A549 (cell line): ENCODE measurements around the gene PIGO. TPM values are rescaled to one million over a fixed set of nuclear protein-coding genes. Genes with fewer than 3 reads are reported as not detected.
A peak's percentile ranks its signal among the peaks of the same experiment; 100 is the strongest.

Experiments used
- ATAC-seq, 2 experiments: fragments of 200-7000 bp in 1 of 2; fragments of >200 bp in 1 of 2; cut with Nextera tagmentation in 1 of 2; cut with Tn5 transposase in 1 of 2; 3 replicates each; pipeline versions ENCODE4 v1.8.0 to v1.9.1; 2018 to 2020; ENCODE audit warnings: mild to moderate bottlenecking in 1 of 2, moderate library complexity in 1 of 2
- CTCF ChIA-PET: fragments of 300-600 bp; sonication (Branson Sonifier 250); formaldehyde crosslinking; extraction: SDS; loops from one replicate; lab custom pipeline; 2021; ENCODE audit warnings: antibody characterized with exemption, inconsistent platforms; lab: Yijun Ruan, JAX
- POLR2A ChIA-PET: fragments of 350-600 bp; formaldehyde crosslinking; extraction: SDS; loops from one replicate; lab custom pipeline; 2021; ENCODE audit warnings: antibody characterized with exemption, inconsistent platforms; lab: Yijun Ruan, JAX
- DNase-seq, 2 experiments: peaks; one replicate each; pipeline versions ENCODE4 v3.0.0 to v3.0.0-alpha.2; 2011 to 2016; ENCODE audit warnings: low read depth in 1 of 2, low spot score in 1 of 2
- FAIRE-seq: peaks from 2 replicates; lab custom pipeline; 2011; peaks lifted over from hg19 to GRCh38; lab: Jason Lieb, UNC
- H3K27ac ChIP-seq, 2 experiments: fragments of >200 bp; sonication (Bioruptor Twin); formaldehyde crosslinking; 3 replicates each; pipeline ENCODE4 v1.5.1; 2016 to 2017
- H3K4me1 ChIP-seq: fragments of >200 bp; sonication (Bioruptor Twin); formaldehyde crosslinking; 3 replicates; pipeline ENCODE4 v1.6.1; 2016
- H3K4me2 ChIP-seq: fragments of >200 bp; sonication (Bioruptor Twin); formaldehyde crosslinking; 3 replicates; pipeline ENCODE4 v1.6.1; 2016
- H3K4me3 ChIP-seq: fragments of >200 bp; sonication (Bioruptor Twin); formaldehyde crosslinking; 3 replicates; pipeline ENCODE4 v1.5.1; 2016
- H3K9me3 ChIP-seq: fragments of >200 bp; sonication (Bioruptor Twin); formaldehyde crosslinking; 3 replicates; pipeline ENCODE4 v1.6.1; 2016
- CEBPB ChIP-seq, 2 experiments: fragments of >200 bp in 1 of 2; sonication (Bioruptor Twin) in 1 of 2; formaldehyde crosslinking in 1 of 2; IDR thresholded peaks; 2 replicates each; pipeline ENCODE4 v1.6.1; 2012 to 2016
- CHD2 ChIP-seq: fragments of 150-350 bp; IDR thresholded peaks from 2 replicates; pipeline ENCODE4 v1.6.1; 2014; ENCODE audit warnings: low read length; ENCODE audit not compliant: partially characterized antibody
- E2F6 ChIP-seq: IDR thresholded peaks from 2 replicates; pipeline ENCODE4 v1.6.1; 2012; ENCODE audit warnings: low read depth, borderline replicate concordance
- FOSB ChIP-seq: fragments of 250-450 bp; sonication (Bioruptor Pico); IDR thresholded peaks from 2 replicates; pipeline ENCODE4 v1.5.0; 2020; ENCODE audit warnings: mild to moderate bottlenecking, moderate library complexity
- HES2 ChIP-seq: fragments of >200 bp; sonication (Bioruptor Twin); formaldehyde crosslinking; IDR thresholded peaks from 2 replicates; pipeline ENCODE4 v1.6.1; 2016
- HMGXB4 ChIP-seq: fragments of 250-450 bp; sonication (Bioruptor Pico); IDR thresholded peaks from 2 replicates; pipeline ENCODE4 v1.5.0; 2021; ENCODE audit warnings: mild to moderate bottlenecking, moderate library complexity, borderline replicate concordance
- HOXA7 ChIP-seq: fragments of 250-450 bp; sonication (Bioruptor Pico); IDR thresholded peaks from 2 replicates; pipeline ENCODE4 v1.5.0; 2020; ENCODE audit warnings: mild to moderate bottlenecking, moderate library complexity
- JUN ChIP-seq, 2 experiments: fragments of >200 bp; sonication (Bioruptor Twin); formaldehyde crosslinking; IDR thresholded peaks; 2 replicates in 1 of 2; 3 replicates in 1 of 2; pipeline ENCODE4 v1.6.1; 2016 to 2017
- KDM1A ChIP-seq: fragments of 200-600 bp; sonication (generic); IDR thresholded peaks from 2 replicates; pipeline ENCODE4 v1.6.1; 2016; ENCODE audit warnings: low read depth, mild to moderate bottlenecking
- RAD21 ChIP-seq, 2 experiments: fragments of >200 bp in 1 of 2; sonication (Bioruptor Twin) in 1 of 2; formaldehyde crosslinking in 1 of 2; IDR thresholded peaks in 1 of 2; conservative IDR thresholded peaks in 1 of 2; 2 replicates in 1 of 2; 3 replicates in 1 of 2; pipeline ENCODE4 v1.6.1; 2012 to 2018; ENCODE audit warnings: inconsistent platforms in 1 of 2
- RARB ChIP-seq: fragments of 250-450 bp; sonication (Bioruptor Pico); IDR thresholded peaks from 2 replicates; pipeline ENCODE4 v1.8.0; 2021; ENCODE audit warnings: mild to moderate bottlenecking, moderate library complexity
- REST ChIP-seq: fragments of 200-600 bp; sonication (generic); IDR thresholded peaks from 2 replicates; pipeline ENCODE4 v1.6.1; 2016; ENCODE audit warnings: antibody characterized with exemption, mild to moderate bottlenecking, moderate library complexity
- RNF2 ChIP-seq: fragments of 200-600 bp; sonication (generic); IDR thresholded peaks from 2 replicates; pipeline ENCODE4 v1.6.1; 2016; ENCODE audit warnings: low read depth, mild to moderate bottlenecking, antibody characterized with exemption, moderate library complexity, borderline replicate concordance
- TFCP2L1 ChIP-seq: fragments of 250-450 bp; sonication (Bioruptor Pico); IDR thresholded peaks from 2 replicates; pipeline ENCODE4 v1.5.0; 2021; ENCODE audit warnings: mild to moderate bottlenecking
- ZNF302 ChIP-seq: fragments of 250-450 bp; sonication (Bioruptor Pico); IDR thresholded peaks from 2 replicates; pipeline ENCODE4 v1.9.0; 2021; ENCODE audit warnings: inconsistent platforms, mild to moderate bottlenecking, moderate library complexity
- WGBS: methylation state at CpG from one replicate; pipeline ENCODE4 v1.1.6; 2017; ENCODE audit errors: missing lambda C conversion rate; 5-methylcytosine and 5-hydroxymethylcytosine counted together
- polyA plus RNA-seq, 4 experiments: library from polyadenylated mRNA; depleted of rRNA in 3 of 4; stranded (reverse); fragments of >200 nt; fragmentation: RNase III in 1 of 4; extraction: RNeasy Plus Mini Kit Qiagen cat#74134 plus additional on column Dnase treatment in 1 of 4; gene quantifications; 2 replicates in 3 of 4; 3 replicates in 1 of 4; pipeline ENCODE4 v1.2.3, GENCODE V29; 2011 to 2017
- TF ChIP-seq, protein P1 (sequence below): fragments of >200 bp; sonication (Bioruptor Twin); formaldehyde crosslinking; IDR thresholded peaks from 3 replicates; pipeline ENCODE4 v1.5.1; 2016
- TF ChIP-seq, protein P2 (sequence below): IDR thresholded peaks from 2 replicates; pipeline ENCODE4 v1.6.1; 2012

The PIGO gene
- polyA plus RNA-seq, 2 of the 4 experiments (the other 2 are of a cell fraction): 47.0 to 50.4 TPM

DNA sequence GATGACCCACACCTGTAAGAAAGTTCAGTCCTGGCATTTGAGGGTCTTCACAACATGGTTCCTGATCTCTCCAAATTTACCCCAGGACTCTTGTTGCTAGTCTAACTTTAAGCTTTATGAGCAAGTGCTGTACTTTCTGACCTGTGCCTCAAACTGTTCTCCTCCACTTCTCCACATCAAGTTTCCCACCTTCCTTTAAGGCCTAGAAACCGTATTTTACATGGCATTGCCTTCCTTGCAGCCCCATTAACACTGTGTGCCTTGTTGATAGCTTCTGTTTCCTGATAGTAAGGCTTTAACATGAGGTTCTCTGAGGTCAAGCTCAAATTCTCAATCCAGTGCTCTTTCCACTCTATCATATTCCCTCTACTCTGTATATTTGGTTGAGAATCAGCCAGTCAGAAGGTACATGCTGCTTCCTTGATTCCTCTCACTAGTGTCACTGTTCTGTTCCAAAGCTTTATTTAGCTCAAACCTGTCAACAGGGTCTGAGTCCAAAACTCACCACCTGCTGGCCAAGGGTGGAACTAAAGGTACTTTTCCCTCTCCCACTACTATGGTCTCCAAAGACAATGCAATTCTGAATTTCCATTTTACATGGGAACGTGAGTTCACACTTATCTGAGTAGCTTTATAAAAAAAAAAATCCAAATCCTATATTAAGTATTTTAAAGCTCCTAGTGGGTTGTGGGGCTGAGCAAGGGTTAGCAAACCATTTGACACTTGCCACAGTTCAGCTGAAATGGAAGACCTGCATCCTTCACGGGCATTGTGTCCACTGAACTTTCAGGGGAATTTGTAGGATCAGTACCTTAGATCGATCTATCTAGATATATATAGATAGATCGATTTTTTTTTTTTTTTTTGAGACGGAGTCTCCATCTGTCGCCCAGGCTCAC lies 45.1 kb downstream of the PIGO start:
- Histone ChIP-seq H3K4me1 (no peaks in the 10 kb centered on the region), H3K4me3 (no peak overlapping the region), H3K27ac (no peak overlapping the region), H3K9me3 (no peaks in the 10 kb centered on the region), H3K4me2 (no peak overlapping the region)
- 75% methylated on average over 7 of the region's 7 CpGs for WGBS
- FAIRE-seq (no peak), DNase-seq (peak; percentile 46 to 52), ATAC-seq (peak; percentile 78 to 86)
- CTCF ChIA-PET: interaction anchor here (0.5 to 4.8 kb wide), 31 partner anchors 9 to 1042 kb away, joined by 3 to 41 read pairs (median 4); partner anchors contain the start of genes DNAJB5, PIGO, RUSC2 and VCP
- POLR2A ChIA-PET: interaction anchor here (0.6 to 2.8 kb wide), 8 partner anchors 10 to 530 kb away, joined by 3 to 26 read pairs (median 3); partner anchors contain the start of genes FANCG and VCP
- TF ChIP-seq ZNF302 (CRISPR knock-in tag) (no peak), TFCP2L1 (0 out of 2 replicates have a peak, but pooled peaks have one; percentile 60), RNF2 (no peak), RARB (no peak), E2F6 (no peak), JUN (IDR thresholded peaks at IDR 0.05) (no peak), CHD2 (no peak), KDM1A (no peak), FOSB (CRISPR knock-in tag) (peak; percentile 75; the same call in 1 of the 2 replicates), RAD21 (conservative IDR thresholded peaks at IDR 0.05 in 1 of 2, IDR thresholded peaks at IDR 0.05 in 1 of 2) (peak in 1 of 2 experiments; percentile 33; a peak in 3 of 5 replicates), HMGXB4 (CRISPR knock-in tag) (no peak), REST (no peak), HES2 (no peak), HOXA7 (CRISPR knock-in tag) (0 out of 2 replicates have a peak, but pooled peaks have one; percentile 26), CEBPB (IDR thresholded peaks at IDR 0.05) (no peak)
- TF ChIP-seq, protein P1, sequence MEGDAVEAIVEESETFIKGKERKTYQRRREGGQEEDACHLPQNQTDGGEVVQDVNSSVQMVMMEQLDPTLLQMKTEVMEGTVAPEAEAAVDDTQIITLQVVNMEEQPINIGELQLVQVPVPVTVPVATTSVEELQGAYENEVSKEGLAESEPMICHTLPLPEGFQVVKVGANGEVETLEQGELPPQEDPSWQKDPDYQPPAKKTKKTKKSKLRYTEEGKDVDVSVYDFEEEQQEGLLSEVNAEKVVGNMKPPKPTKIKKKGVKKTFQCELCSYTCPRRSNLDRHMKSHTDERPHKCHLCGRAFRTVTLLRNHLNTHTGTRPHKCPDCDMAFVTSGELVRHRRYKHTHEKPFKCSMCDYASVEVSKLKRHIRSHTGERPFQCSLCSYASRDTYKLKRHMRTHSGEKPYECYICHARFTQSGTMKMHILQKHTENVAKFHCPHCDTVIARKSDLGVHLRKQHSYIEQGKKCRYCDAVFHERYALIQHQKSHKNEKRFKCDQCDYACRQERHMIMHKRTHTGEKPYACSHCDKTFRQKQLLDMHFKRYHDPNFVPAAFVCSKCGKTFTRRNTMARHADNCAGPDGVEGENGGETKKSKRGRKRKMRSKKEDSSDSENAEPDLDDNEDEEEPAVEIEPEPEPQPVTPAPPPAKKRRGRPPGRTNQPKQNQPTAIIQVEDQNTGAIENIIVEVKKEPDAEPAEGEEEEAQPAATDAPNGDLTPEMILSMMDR: peak; percentile 52; the same call in 1 of the 3 replicates
- TF ChIP-seq, protein P2, sequence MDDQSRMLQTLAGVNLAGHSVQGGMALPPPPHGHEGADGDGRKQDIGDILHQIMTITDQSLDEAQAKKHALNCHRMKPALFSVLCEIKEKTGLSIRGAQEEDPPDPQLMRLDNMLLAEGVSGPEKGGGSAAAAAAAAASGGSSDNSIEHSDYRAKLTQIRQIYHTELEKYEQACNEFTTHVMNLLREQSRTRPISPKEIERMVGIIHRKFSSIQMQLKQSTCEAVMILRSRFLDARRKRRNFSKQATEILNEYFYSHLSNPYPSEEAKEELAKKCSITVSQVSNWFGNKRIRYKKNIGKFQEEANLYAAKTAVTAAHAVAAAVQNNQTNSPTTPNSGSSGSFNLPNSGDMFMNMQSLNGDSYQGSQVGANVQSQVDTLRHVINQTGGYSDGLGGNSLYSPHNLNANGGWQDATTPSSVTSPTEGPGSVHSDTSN: no peak
